ENCODE results near the gene SPSB2.
"Not testable (repeated sequence)": the region's sequence is repeated elsewhere in the genome, so short reads cannot be mapped to it uniquely, and the experiment has no call there.

The SPSB2 gene

DNA sequence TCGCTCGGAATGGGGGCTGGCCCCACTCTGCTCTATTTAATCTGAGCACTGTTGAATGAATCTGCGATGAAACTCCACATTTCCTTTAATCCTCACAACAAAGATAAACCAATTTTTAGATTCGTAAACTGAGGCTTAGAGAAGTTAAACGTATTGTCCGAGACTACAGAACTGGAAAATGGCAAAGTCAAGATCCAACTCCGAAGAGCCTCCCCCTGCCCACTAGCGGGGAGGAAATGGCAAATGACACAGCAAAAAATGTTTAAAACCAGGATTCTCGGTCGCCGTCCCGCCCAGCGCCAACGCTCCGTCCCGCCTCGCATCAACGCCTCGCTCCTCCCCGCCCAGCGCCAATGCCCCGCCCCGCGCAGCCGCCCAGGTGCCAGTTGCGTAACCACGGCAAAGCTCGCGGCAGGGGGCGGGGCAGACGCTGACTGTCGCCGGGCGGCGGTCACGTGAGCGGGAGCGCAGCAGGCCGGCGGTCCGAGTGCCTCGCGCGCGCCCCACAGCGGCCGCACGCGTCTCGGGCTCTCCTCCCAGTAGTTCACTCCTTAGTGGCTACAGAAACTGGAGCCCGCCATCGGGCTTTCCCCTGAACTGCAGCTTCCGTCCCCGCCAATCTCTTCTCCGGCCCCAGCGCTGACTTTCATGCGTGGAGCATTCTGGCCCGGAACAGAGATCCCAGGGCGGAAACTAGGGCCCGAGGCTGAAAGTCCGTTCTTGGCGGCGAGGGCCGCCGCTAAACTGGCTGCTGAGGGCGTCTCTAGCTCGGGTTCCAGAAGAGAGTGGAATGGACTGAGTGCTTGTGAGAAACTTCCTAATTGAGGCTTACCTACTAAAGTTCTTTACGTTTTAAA, 17.9 kb upstream of the SPSB2 start:
- Histone ChIP-seq H3K4me1 (ENCODE audit: insufficient read depth, low read length, poor library complexity, severe bottlenecking) (peaks cover 20% of the 10 kb centered on the region), H2AFZ (ENCODE audit: low read length) (peak overlapping the region; percentile 92), H3F3A (ENCODE audit: low read depth) (0 out of 2 replicates have a peak, but pooled peaks cover 2% of the 10 kb centered on the region), H3K4me2 (ENCODE audit: low read depth, low read length, poor library complexity, severe bottlenecking) (peak overlapping the region; percentile 95), H3K9me3 (ENCODE audit: insufficient read depth, low read depth, low read length) (no peaks in the 10 kb centered on the region), H3K4me3 (ENCODE audit: low read length, poor library complexity, severe bottlenecking) (peak overlapping the region; percentile 86), H3K9ac (ENCODE audit: low read depth, low read length, poor library complexity, severe bottlenecking) (peak overlapping the region; percentile 97), H3K79me2 (ENCODE audit: insufficient read depth, low read length) (peaks cover 10% of the 10 kb centered on the region; the same call in 1 of the 2 replicates), H3K36me3 (ENCODE audit: insufficient read depth, low read length) (no peaks in the 10 kb centered on the region), H3K27me3 (ENCODE audit: insufficient read depth, low read length, poor library complexity, severe bottlenecking) (no peaks in the 10 kb centered on the region), H3K9me2 (replicated peaks; ENCODE audit: low read depth, low read length) (no peaks in the 10 kb centered on the region), H4K20me1 (ENCODE audit: insufficient read depth, low read length, poor library complexity, severe bottlenecking) (no peaks in the 10 kb centered on the region)
- no peak for TF ChIP-seq EZH2phosphoT487 (IDR thresholded peaks at IDR 0.05; ENCODE audit: borderline replicate concordance)
- TF ChIP-seq CTCF (conservative IDR thresholded peaks at IDR 0.05; ENCODE audit: low read length): peak; percentile 71

GRCh38 chr12:6889775-6890573, 16.9 kb upstream of the SPSB2 start:
- H3K4me3 ChIP-seq (ENCODE audit: low read length, poor library complexity, severe bottlenecking): peak overlapping the region; percentile 68
- peak overlapping the region; percentile 75 for H3K9ac ChIP-seq (ENCODE audit: low read depth, low read length, poor library complexity, severe bottlenecking)
- not testable (repeated sequence) for H2AFZ ChIP-seq (ENCODE audit: low read length); H3K36me3 ChIP-seq (ENCODE audit: insufficient read depth, low read length); H3K9me2 ChIP-seq (replicated peaks; ENCODE audit: low read depth, low read length); H3K9me3 ChIP-seq (ENCODE audit: insufficient read depth, low read depth, low read length); H4K20me1 ChIP-seq (ENCODE audit: insufficient read depth, low read length, poor library complexity, severe bottlenecking); H3F3A ChIP-seq (ENCODE audit: low read depth); H3K27me3 ChIP-seq (ENCODE audit: insufficient read depth, low read length, poor library complexity, severe bottlenecking)
- peak overlapping the region; percentile 71 for H3K4me2 ChIP-seq (ENCODE audit: low read depth, low read length, poor library complexity, severe bottlenecking)
- H3K4me1 ChIP-seq (ENCODE audit: insufficient read depth, low read length, poor library complexity, severe bottlenecking): peaks cover 20% of the 10 kb centered on the region
- H3K79me2 ChIP-seq (ENCODE audit: insufficient read depth, low read length): peaks cover 10% of the 10 kb centered on the region; the same call in 1 of the 2 replicates

GRCh38 chr12:6888794-6889193, 15.7 kb upstream of the SPSB2 start:
- not testable (repeated sequence) for H3F3A ChIP-seq (ENCODE audit: low read depth); H4K20me1 ChIP-seq (ENCODE audit: insufficient read depth, low read length, poor library complexity, severe bottlenecking); H3K27me3 ChIP-seq (ENCODE audit: insufficient read depth, low read length, poor library complexity, severe bottlenecking); H3K36me3 ChIP-seq (ENCODE audit: insufficient read depth, low read length); H3K9ac ChIP-seq (ENCODE audit: low read depth, low read length, poor library complexity, severe bottlenecking); H3K4me2 ChIP-seq (ENCODE audit: low read depth, low read length, poor library complexity, severe bottlenecking); H3K9me3 ChIP-seq (ENCODE audit: insufficient read depth, low read depth, low read length); H3K4me3 ChIP-seq (ENCODE audit: low read length, poor library complexity, severe bottlenecking); H3K9me2 ChIP-seq (replicated peaks; ENCODE audit: low read depth, low read length); H2AFZ ChIP-seq (ENCODE audit: low read length)
- Histone ChIP-seq H3K4me1 (ENCODE audit: insufficient read depth, low read length, poor library complexity, severe bottlenecking) (peaks cover 20% of the 10 kb centered on the region), H3K79me2 (ENCODE audit: insufficient read depth, low read length) (peaks cover 10% of the 10 kb centered on the region; the same call in 1 of the 2 replicates)

DNA sequence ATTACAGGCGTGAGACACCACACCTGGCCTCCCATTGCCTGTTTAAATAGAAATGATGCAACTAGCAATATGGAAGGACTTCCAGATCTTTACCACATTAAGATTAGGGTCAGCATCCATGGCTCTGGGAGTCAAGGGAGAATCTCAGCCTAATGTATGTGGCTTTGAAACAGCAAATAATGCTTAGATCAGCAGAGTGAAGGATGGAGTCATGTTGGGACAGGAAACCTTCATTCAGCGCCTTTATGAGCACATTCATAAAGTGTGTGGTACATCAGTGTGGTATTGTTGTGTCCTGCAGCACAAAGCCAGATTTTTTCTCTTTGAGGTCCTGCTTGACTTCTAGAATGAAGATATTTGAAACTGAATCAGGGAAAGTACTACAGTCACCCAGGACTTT, 15.3 kb upstream of the SPSB2 start:
- Histone ChIP-seq H3K79me2 (ENCODE audit: insufficient read depth, low read length) (peaks cover 10% of the 10 kb centered on the region; the same call in 1 of the 2 replicates), H2AFZ (ENCODE audit: low read length) (no peak overlapping the region), H4K20me1 (ENCODE audit: insufficient read depth, low read length, poor library complexity, severe bottlenecking) (no peaks in the 10 kb centered on the region), H3K9me2 (replicated peaks; ENCODE audit: low read depth, low read length) (no peaks in the 10 kb centered on the region), H3K4me1 (ENCODE audit: insufficient read depth, low read length, poor library complexity, severe bottlenecking) (peaks cover 20% of the 10 kb centered on the region), H3K9ac (ENCODE audit: low read depth, low read length, poor library complexity, severe bottlenecking) (no peak overlapping the region), H3K4me3 (ENCODE audit: low read length, poor library complexity, severe bottlenecking) (no peak overlapping the region), H3K4me2 (ENCODE audit: low read depth, low read length, poor library complexity, severe bottlenecking) (no peak overlapping the region), H3K27me3 (ENCODE audit: insufficient read depth, low read length, poor library complexity, severe bottlenecking) (no peaks in the 10 kb centered on the region), H3K9me3 (ENCODE audit: insufficient read depth, low read depth, low read length) (no peaks in the 10 kb centered on the region), H3F3A (ENCODE audit: low read depth) (0 out of 2 replicates have a peak, but pooled peaks cover 2% of the 10 kb centered on the region), H3K36me3 (ENCODE audit: insufficient read depth, low read length) (no peaks in the 10 kb centered on the region)
- TF ChIP-seq CTCF (conservative IDR thresholded peaks at IDR 0.05; ENCODE audit: low read length) (no peak), EZH2phosphoT487 (IDR thresholded peaks at IDR 0.05; ENCODE audit: borderline replicate concordance) (no peak)
